NCI-H146 treated with DMSO at 0.1 percent for 48 hours (cell line): ENCODE measurements around the gene HEATR1.
"Not testable (repeated sequence)": the region's sequence is repeated elsewhere in the genome, so short reads cannot be mapped to it uniquely, and the experiment has no call there.

ENCODE experiments used
- DNase-seq: peaks from one replicate; lab custom pipeline; 2025; ENCODE audit not compliant: unreplicated experiment; lab: John Stamatoyannopoulos, UW

HEATR1 gene

DNA sequence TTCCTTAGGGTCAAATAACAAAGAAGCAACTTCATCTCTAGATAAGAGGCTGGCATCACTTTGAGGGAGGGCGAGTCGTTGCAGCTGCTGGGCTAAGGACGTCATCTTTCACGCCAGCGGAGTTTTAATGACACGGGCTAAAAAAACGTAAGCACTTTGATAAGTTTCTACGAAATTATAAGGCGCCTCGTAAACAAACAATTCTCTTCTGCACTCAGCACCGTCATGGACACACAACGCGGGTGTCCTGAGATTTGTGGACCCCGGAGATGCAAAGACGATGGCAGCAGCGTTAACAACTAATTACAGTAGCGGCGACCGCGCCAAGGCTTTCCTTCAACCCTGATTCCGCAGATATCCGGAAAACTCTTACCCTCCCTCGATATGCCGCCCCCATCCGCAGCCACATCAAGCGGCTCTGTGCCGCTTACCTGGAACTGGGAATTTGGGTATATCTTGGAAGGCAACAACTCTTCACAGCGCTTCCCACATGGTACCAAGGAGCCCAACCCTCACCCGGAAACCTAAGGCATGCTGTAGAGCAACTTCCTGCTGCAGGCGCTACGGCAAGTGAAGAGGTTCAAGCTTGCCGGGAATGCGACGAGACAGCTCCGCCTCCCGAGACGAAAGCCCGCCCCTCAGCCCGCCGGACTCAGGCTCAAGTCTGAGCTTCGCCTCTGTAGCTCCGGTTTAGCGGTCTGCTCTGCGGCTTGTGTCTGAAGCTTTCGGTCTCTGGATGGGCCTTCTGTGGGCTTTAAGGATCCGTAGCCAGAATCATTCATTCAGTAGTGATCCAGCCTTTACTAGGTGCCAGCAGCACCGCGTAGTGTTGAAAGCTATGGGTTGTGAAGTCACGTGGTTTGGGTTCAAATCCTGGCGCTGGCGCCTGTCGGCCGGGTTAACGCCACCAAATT lies at the start of gene HEATR1:
TSS of gene HEATR1 (minus strand) at position 526 of the 914 bp plus-strand sequence. CDS start at position 105, 421 bp downstream.
- DNase-seq = peak; percentile 85

GRCh38 chr1:236645016-236645680 lies 40.8 kb upstream of the HEATR1 start:
- no peak for DNase-seq

DNA sequence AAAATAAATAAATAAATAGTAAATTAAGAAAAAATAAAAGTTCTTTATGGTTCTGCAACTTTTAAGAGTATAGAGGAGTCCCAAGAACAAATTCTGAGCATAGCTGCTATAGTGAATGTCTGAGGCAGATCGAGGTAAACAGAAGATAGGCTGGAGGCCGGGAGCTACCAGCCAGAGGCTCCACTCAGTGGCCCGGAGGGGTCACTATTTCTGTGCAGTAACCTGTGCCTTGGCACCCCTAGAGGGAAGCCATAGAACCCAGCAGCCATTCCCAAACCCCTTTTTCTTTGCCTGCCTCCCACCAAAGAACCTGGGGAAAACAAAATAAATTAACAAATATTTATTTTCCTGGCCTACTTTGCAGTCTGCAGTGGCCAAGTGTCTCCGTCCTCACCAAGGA lies 38.4 kb upstream of the HEATR1 start:
- no peak for DNase-seq

DNA sequence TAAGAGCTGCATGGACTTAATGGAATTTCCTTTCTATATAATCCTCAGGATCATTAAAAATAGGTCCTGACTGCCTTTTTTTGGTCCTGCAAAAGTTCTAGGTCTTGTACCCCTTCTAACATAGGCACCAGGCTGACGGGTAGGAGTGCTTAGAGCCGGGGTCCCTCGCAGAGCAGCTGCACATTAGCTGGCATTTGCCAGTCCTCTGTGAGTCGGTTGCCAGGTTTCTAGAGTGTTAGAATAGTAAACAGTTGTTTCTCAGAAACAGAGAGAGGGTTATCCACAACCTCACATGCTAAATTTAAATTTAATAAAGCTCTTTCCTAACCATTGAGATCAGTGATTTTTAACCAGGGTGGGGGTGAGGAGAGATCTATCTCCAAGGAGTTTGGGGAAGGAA lies 35.4 kb upstream of the HEATR1 start:
- no peak for DNase-seq

DNA sequence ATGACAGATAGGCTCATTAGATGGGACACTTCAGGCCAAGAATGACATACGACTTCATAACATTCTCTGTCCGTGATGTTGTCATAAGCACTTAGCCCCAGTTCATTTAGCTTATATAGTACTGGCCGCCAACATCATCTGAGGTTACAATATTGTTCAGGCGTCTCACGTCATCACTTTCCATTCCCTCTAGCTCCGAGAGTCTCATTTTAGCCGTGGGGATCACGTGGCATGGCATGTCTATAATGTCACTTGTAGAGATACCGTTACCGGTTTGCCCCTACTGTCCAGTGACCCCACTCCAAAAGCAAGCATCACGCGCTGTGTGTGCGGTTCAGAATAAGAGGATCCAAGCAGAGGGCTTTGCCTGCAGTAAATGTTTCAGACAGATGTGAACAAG lies 34.6 kb upstream of the HEATR1 start:
- DNase-seq = no peak

- DNase-seq = no peak
These were observed 31.7 kb upstream of the HEATR1 start for GRCh38 chr1:236636017-236636416.

- no peak for DNase-seq
These were observed 23.6 kb upstream of the HEATR1 start for GRCh38 chr1:236627727-236628408.

- DNase-seq = no peak
These were observed 19.3 kb upstream of the HEATR1 start for GRCh38 chr1:236623371-236624166.

DNA sequence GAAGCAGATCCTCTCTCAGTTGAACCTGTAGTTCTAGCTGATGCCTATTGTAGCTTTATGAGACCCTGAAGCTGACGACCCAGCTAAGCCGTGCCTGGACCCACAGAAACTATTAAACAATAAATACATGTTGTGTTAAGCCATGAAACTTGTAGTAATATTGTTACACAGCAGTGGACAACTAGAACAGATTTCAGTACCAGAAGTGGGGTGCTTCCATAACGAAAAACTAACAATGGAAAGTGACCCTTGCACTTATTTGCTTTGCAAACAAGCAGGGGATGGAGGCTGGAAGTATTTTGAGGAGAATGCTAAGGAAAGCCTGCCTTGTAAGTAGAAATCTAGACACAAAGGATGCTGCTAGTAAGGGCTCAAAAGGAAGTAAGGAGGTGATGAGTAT lies 18.1 kb upstream of the HEATR1 start:
- DNase-seq = no peak

DNA sequence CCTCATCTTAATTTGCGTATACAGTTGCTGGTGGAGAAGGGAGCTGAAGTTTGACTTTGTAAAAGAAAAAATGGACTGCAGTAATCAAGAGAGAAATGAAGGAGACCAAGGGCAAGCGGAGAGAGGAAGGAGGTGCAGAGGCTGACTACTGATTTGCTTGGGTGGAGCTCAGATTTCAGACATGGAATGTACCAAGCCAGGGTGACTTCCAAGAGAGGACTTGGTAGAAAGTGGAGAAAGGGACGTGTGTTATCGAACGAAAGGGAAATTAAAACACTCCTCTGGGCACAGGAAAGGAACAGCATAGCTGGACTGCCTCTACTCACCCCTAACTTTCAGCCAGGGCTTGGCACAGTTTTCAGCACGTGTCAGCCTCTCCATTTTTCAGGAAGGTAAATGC lies 15.1 kb upstream of the HEATR1 start:
- no peak for DNase-seq

GRCh38 chr1:236618507-236618906 lies 14.2 kb upstream of the HEATR1 start:
- DNase-seq = no peak

DNA sequence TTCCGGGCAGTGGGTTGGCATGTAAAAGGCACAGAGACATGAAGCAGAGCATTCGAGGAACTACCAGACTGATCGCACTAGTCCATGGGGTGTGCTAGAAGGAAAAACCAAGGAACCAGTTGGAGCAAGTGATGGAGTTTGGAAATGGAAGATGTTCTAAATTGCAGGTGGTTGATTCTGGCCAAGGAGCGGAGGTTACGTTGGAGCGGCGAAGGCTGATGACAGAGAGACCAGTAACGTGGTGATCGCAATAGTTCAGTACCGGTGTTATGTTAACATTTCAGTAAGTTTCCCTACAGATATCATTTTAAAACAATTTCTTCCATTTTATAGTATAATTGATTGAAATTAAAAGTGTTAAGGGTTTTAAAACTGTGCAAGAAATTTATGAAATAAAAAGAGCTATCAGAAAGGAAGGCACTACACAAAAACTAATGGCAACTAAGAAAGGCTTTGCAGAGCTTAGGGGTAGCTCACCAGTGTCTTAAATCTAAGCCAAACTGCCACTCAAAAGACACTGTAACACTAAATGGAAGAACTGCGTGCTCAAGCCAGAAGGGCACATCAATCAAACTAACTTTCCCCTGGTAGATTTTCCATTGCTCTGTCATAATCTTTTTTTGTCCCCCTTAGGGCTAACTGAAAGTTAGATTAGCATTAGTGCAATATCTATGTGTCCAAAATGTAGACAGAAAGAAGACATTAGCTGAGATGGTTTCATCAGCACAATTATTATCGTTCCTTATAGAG lies 11.3 kb upstream of the HEATR1 start:
- DNase-seq = no peak

DNA sequence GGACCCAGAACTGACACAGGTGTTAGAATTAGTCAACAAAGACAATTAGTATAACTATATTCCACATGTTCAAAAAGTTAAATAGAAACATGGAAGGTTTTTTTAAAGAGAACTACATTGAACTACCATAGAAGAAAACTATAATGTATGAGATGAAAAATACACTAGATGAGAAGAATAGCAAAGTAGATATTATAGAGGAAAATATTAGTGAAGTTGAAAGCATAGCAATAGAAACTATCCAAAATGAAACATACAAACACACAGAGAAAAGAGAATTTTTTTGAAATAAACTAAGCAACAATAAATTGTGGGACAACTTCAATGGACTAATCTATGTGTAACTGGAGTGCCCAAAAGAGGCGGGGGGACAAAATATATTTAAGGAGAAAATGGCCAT lies 8.0 kb upstream of the HEATR1 start:
- DNase-seq = no peak

GRCh38 chr1:236608930-236609726 lies 4.8 kb upstream of the HEATR1 start:
- peak; percentile 22 for DNase-seq

DNA sequence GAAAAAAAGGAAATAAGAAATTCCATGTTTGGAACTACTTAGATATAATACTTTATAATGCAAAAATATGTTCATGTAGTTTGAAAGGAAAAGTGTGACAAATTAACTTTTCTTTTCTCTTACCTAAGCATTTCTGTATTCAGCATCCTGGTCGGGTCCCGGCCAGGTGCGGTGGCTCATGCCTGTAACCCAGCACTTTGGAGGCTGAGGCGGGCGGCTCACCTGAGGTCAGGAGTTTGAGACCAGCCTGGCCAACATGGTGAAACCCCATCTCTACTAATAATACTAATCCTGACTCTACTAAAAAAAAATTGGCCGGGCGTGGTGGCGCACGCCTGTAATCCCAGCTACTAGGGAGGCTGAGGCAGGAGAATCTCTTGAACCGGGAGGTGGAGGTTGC lies 3.3 kb upstream of the HEATR1 start:
- DNase-seq = not testable (repeated sequence)

DNA sequence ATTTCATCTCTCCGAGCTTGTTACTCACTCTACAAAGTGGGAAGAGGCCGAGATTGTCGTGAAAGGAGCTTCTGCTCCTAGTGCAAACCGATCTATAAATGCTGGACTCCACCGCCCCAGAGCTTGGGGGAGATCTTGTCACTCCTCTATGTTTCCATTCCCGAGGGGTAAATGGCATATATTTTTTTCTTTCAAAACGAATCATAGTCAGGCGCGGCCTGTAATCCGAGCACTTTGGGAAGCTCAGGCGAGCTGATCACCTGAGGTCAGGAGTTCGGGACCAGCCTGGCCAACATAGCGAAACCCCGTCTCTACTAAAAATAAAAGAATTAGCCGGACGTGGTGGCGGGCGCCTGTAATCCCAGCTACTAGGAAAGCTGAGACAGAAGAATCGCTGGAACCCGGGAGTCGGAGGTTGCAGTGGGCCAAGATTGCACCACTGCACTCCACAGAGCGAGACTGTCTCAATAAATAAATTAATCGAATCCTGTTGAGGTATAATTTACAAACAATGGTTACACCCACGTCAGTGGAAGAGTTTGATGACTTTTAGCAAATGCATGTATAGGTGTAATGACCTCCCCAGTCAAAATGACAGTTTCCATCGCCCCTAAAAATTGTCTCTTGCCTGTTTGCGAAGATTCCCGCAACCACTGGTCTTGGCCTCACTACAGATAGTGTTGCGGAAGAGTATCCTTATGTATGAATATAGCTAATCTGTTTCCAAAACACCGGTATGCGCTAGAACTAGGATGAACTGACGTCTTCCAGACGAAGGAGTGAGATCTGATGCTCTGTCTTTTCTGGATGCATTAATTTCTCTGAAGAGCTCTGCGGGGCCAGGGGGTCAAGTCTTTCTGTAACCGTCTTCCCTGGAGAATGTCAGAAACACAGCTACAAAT lies 840 bp upstream of the HEATR1 start:
- no peak for DNase-seq

- no peak for DNase-seq
These were observed 2.1 kb downstream of the HEATR1 start for GRCh38 chr1:236602171-236602570.

GRCh38 chr1:236590553-236591150 lies 13.7 kb downstream of the HEATR1 start:
- no peak for DNase-seq
